GM23338 (cell line): ENCODE results near the gene TNS3. TPM values are rescaled to one million over a fixed set of nuclear protein-coding genes. Genes with fewer than 3 reads are reported as not detected.

ENCODE experiments used
- ATAC-seq: fragments of 200-7000 bp; cut with Tn5 transposase; 3 replicates; pipeline ENCODE4 v1.9.1; 2020
- DNase-seq: peaks from one replicate; pipeline ENCODE4 v3.0.0-alpha.2; 2015; ENCODE audit warnings: low spot score
- H2AFZ ChIP-seq: fragments of 200-600 bp; sonication (generic); 2 replicates; pipeline ENCODE4 v1.8.0; 2016; ENCODE audit warnings: antibody characterized with exemption, mild to moderate bottlenecking, moderate library complexity
- H3F3A ChIP-seq: fragments of 200-600 bp; sonication (generic); replicated peaks from 2 replicates; pipeline ENCODE4 v1.8.0; 2017; ENCODE audit warnings: antibody characterized with exemption, mixed run types, low read depth
- H3K27ac ChIP-seq: fragments of 200-600 bp; sonication (generic); 2 replicates; pipeline ENCODE4 v1.6.1; 2016; ENCODE audit warnings: low read depth
- H3K27me3 ChIP-seq: fragments of 200-600 bp; sonication (generic); 2 replicates; pipeline ENCODE4 v1.8.0; 2016; ENCODE audit warnings: mild to moderate bottlenecking, mixed run types, moderate library complexity; ENCODE audit not compliant: insufficient read depth
- H3K36me3 ChIP-seq: fragments of 200-600 bp; sonication (generic); 2 replicates; pipeline ENCODE4 v1.8.0; 2016; ENCODE audit warnings: mild to moderate bottlenecking; ENCODE audit not compliant: insufficient read depth
- H3K4me1 ChIP-seq: fragments of 200-600 bp; sonication (generic); 2 replicates; pipeline ENCODE4 v1.8.0; 2016; ENCODE audit warnings: mild to moderate bottlenecking, moderate library complexity; ENCODE audit not compliant: insufficient read depth
- H3K4me2 ChIP-seq: fragments of 200-600 bp; sonication (generic); 2 replicates; pipeline ENCODE4 v1.7.1; 2017; ENCODE audit warnings: mixed run types
- H3K4me3 ChIP-seq: fragments of 200-600 bp; sonication (generic); 2 replicates; pipeline ENCODE4 v1.6.1; 2016; ENCODE audit warnings: mixed run types
- H3K79me2 ChIP-seq: fragments of 200-600 bp; sonication (generic); replicated peaks from 2 replicates; pipeline ENCODE4 v1.8.0; 2017; ENCODE audit warnings: mild to moderate bottlenecking; ENCODE audit not compliant: insufficient read depth
- H3K9me2 ChIP-seq: fragments of 200-600 bp; sonication (generic); 2 replicates; pipeline ENCODE4 v1.8.0; 2017; ENCODE audit not compliant: insufficient read depth
- H4K20me1 ChIP-seq: fragments of 200-600 bp; sonication (generic); replicated peaks from 2 replicates; pipeline ENCODE4 v1.8.0; 2017; ENCODE audit warnings: mild to moderate bottlenecking; ENCODE audit not compliant: insufficient read depth
- H3K27ac Mint-ChIP-seq: 2 replicates; pipeline ENCODE4 v1.8.0; 2020; ENCODE audit warnings: inconsistent platforms, mild to moderate bottlenecking, moderate library complexity, mixed read lengths
- H3K27me3 Mint-ChIP-seq: 3 replicates; pipeline ENCODE4 v1.8.0; 2022; ENCODE audit warnings: low read depth, mild to moderate bottlenecking, moderate library complexity, mixed read lengths, inconsistent platforms; ENCODE audit not compliant: insufficient read depth, poor library complexity
- H3K36me3 Mint-ChIP-seq: 3 replicates; pipeline ENCODE4 v1.8.0; 2021; ENCODE audit warnings: low read depth, mild to moderate bottlenecking, inconsistent platforms, moderate library complexity, mixed read lengths
- H3K4me1 Mint-ChIP-seq: 3 replicates; pipeline ENCODE4 v1.8.0; 2020; ENCODE audit warnings: mild to moderate bottlenecking, inconsistent platforms, mixed read lengths
- H3K4me3 Mint-ChIP-seq: 3 replicates; pipeline ENCODE4 v1.8.0; 2021; ENCODE audit warnings: moderate library complexity, mild to moderate bottlenecking, inconsistent platforms, mixed read lengths
- H3K9me3 Mint-ChIP-seq: 3 replicates; pipeline ENCODE4 v1.8.0; 2020; ENCODE audit warnings: moderate library complexity, mild to moderate bottlenecking, inconsistent platforms, mixed read lengths
- CTCF ChIP-seq, 2 experiments: fragments of 200-600 bp in 1 of 2; sonication (generic) in 1 of 2; conservative IDR thresholded peaks; 2 replicates each; pipeline versions ENCODE4 v1.5.1 to v1.6.1; 2016 to 2017; ENCODE audit warnings: antibody characterized with exemption in 2 of 2, low read depth in 2 of 2, mild to moderate bottlenecking in 2 of 2, moderate library complexity in 1 of 2
- EZH2 ChIP-seq: fragments of 200-600 bp; sonication (generic); IDR thresholded peaks from one replicate; pipeline ENCODE4 v1.8.0; 2017; ENCODE audit warnings: antibody characterized with exemption, mild to moderate bottlenecking, low read depth; ENCODE audit not compliant: unreplicated experiment
- NANOG ChIP-seq: IDR thresholded peaks from 2 replicates; pipeline ENCODE4 v1.6.1; 2016; ENCODE audit warnings: antibody characterized with exemption, borderline replicate concordance
- ZNF331 ChIP-seq: fragments of 250-450 bp; sonication (Bioruptor Pico); IDR thresholded peaks from 2 replicates; pipeline ENCODE4 v1.5.0; 2020; ENCODE audit warnings: low read depth, mild to moderate bottlenecking, moderate library complexity
- ZNF462 ChIP-seq: fragments of 250-450 bp; sonication (Bioruptor Pico); IDR thresholded peaks from 2 replicates; pipeline ENCODE4 v1.5.0; 2020; ENCODE audit warnings: mild to moderate bottlenecking, moderate library complexity
- polyA plus RNA-seq: library from polyadenylated mRNA; unstranded; fragments of >200 nt; fragmentation: Nextera tagmentation; extraction: Ambion mirVana; gene quantifications from 2 replicates; pipeline ENCODE4 v1.2.1, GENCODE V29; 2016
- total RNA-seq: library from RNA; depleted of rRNA; stranded (reverse); fragments of >200 nt; shearing (Covaris generic); gene quantifications from 2 replicates; pipeline ENCODE4 v1.2.3, GENCODE V29; 2014

The TNS3 gene
- total and polyA plus RNA-seq, 2 experiments from 2014 or later: 6.2 to 28.7 TPM

- peaks cover 7% of the 10 kb centered on the region; the same call in 1 of the 2 replicates for H3F3A ChIP-seq
- Mint-ChIP-seq H3K36me3 (no peaks in the 10 kb centered on the region), H3K27me3 (peaks cover 25% of the 10 kb centered on the region), H3K4me3 (no peak overlapping the region), H3K9me3 (no peaks in the 10 kb centered on the region; the same call in 2 of the 3 replicates), H3K27ac (no peak overlapping the region), H3K4me1 (peaks cover 45% of the 10 kb centered on the region)
- H3K27me3 ChIP-seq: 0 out of 2 replicates have a peak, but pooled peaks cover under 1% of the 10 kb centered on the region
- DNase-seq: no peak
- no peaks in the 10 kb centered on the region for H3K9me2 ChIP-seq
- peaks cover 26% of the 10 kb centered on the region for H3K4me1 ChIP-seq
- H2AFZ ChIP-seq: no peak overlapping the region
- H3K4me3 ChIP-seq: no peak overlapping the region
- peaks cover 31% of the 10 kb centered on the region for H3K79me2 ChIP-seq
- no peak overlapping the region for H3K4me2 ChIP-seq
- no peaks in the 10 kb centered on the region for H3K36me3 ChIP-seq
- peaks cover 33% of the 10 kb centered on the region for H4K20me1 ChIP-seq
- no peak for TF ChIP-seq EZH2
- no peak for TF ChIP-seq ZNF462 (CRISPR knock-in tag)
- no peak for TF ChIP-seq NANOG
- TF ChIP-seq ZNF331 (CRISPR knock-in tag): no peak
- no peak for TF ChIP-seq CTCF (conservative IDR thresholded peaks at IDR 0.05; ENCODE audit: low read depth in 2 of 2)
- ATAC-seq: no peak
- H3K27ac ChIP-seq: no peak overlapping the region
Observed at GRCh38 chr7:47473499-47474210, 108.3 kb downstream of the TNS3 start.
